OCI-LY3 (cell line): Measurements from ENCODE around the gene EFCAB11.

ENCODE experiments used
- H2AFZ ChIP-seq: fragments of 200-600, 300-600 bp; shearing (Covaris generic); 2 replicates; pipeline ENCODE4 v1.6.0; 2014; ENCODE audit warnings: antibody characterized with exemption, low read depth, low read length
- H3K27ac ChIP-seq: fragments of 200-600, 300-600 bp; sonication (generic); 2 replicates; pipeline ENCODE4 v1.5.1; 2014; ENCODE audit warnings: mild to moderate bottlenecking, low read length, moderate library complexity, mixed read lengths
- H3K27me3 ChIP-seq: fragments of 200-600, 300-600 bp; sonication (generic); 2 replicates; pipeline ENCODE4 v1.6.1; 2014; ENCODE audit warnings: low read depth, low read length, mixed read lengths
- H3K36me3 ChIP-seq: fragments of 200-600, 300-600 bp; sonication (generic); replicated peaks from 2 replicates; pipeline ENCODE3; 2014; ENCODE audit warnings: low read depth, low read length, mixed read lengths
- H3K4me1 ChIP-seq: fragments of 300-600, 200-600 bp; sonication (generic); 2 replicates; pipeline ENCODE4 v1.6.1; 2014; ENCODE audit warnings: low read length, mixed read lengths
- H3K4me2 ChIP-seq: fragments of 200-600, 300-600 bp; sonication (generic); 2 replicates; pipeline ENCODE4 v1.6.1; 2014; ENCODE audit warnings: low read length, mixed read lengths
- H3K4me3 ChIP-seq: fragments of 300-600, 200-600 bp; sonication (generic); 2 replicates; pipeline ENCODE4 v1.5.1; 2014; ENCODE audit warnings: antibody characterized with exemption, mild to moderate bottlenecking, low read length, moderate library complexity
- H3K79me2 ChIP-seq: fragments of 300-600, 200-600 bp; shearing (Covaris generic); 2 replicates; pipeline ENCODE4 v1.6.1; 2014; ENCODE audit warnings: mild to moderate bottlenecking, low read length, mixed read lengths
- H3K9ac ChIP-seq: fragments of 300-600, 200-600 bp; shearing (Covaris generic); 2 replicates; pipeline ENCODE4 v1.6.0; 2014; ENCODE audit warnings: mild to moderate bottlenecking, low read length, moderate library complexity
- H3K9me3 ChIP-seq: fragments of 200-600, 300-600 bp; shearing (Covaris generic); 2 replicates; pipeline ENCODE4 v1.6.1; 2014; ENCODE audit warnings: low read length, mixed read lengths; ENCODE audit not compliant: insufficient read depth
- H4K20me1 ChIP-seq: fragments of 200-600, 300-600 bp; sonication (generic); 2 replicates; pipeline ENCODE4 v1.6.1; 2016; ENCODE audit warnings: low read length, mixed read lengths; ENCODE audit not compliant: insufficient read depth
- EZH2phosphoT487 ChIP-seq: fragments of 200-600 bp; shearing (Covaris generic); IDR thresholded peaks from 2 replicates; pipeline ENCODE4 v1.6.1; 2018; ENCODE audit warnings: antibody characterized with exemption, mixed run types, low read depth
- TF ChIP-seq, protein P1 (sequence below): fragments of 200-600, 300-600 bp; sonication (generic); IDR thresholded peaks from 2 replicates; pipeline ENCODE4 v1.5.1; 2014; ENCODE audit warnings: antibody characterized with exemption, low read length, low read depth

EFCAB11 gene

DNA sequence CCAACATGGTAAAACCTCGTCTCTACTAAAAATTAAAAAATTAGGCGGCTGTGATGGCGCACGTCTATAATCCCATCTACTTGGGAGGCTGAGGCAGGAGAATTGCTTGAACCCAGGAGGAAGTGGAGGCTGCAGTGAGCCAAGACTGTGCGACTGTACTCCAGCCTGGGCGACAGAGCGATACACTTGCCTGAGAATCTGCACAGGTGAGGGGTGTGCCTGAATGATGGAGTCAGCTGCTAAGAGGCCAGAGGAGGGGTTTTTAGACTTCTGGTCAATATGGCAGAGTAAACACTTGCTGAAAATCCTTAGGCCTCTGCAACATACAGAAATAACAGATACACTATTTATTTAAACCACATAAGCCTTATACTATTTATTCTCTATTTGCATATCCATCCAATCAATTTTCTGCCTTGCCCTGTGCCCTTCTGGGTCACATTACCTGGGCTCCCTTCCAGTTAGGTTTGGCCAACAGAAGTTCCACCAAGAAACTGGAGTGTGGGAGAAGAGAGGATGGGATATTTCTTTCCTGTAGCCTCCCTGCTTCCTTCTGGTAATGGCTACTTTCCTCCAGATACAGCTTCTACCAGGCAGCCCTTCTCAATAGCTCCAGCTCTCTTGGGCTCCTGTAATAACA is 117.6 kb downstream of the EFCAB11 start:
- Histone ChIP-seq H3K27ac (no peak overlapping the region), H3K9ac (no peak overlapping the region), H3K4me2 (no peak overlapping the region)

DNA sequence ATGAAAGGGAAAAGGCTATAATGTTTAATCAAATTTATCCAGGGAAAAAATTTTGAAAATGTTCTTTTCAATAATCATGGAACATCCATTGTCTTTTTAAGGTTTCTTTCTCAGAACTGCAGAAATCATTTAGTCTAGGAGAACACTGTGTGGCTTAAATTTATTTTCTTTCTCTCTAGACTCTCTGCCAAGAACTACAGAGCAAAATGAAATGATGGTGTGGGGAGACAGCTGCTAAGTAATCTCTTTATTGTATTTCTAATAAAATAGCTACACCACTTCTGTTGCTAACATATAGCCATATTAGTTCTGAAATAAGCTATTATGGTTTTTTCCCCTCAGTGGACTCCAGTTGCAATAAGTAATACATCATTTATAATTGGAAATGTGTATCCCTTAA is 120.9 kb downstream of the EFCAB11 start:
- Histone ChIP-seq H3K9ac (no peak overlapping the region), H3K36me3 (no peaks in the 10 kb centered on the region), H3K9me3 (peaks cover 8% of the 10 kb centered on the region; the same call in 1 of the 2 replicates), H3K4me1 (no peaks in the 10 kb centered on the region), H3K79me2 (no peaks in the 10 kb centered on the region), H4K20me1 (no peaks in the 10 kb centered on the region), H3K27me3 (no peaks in the 10 kb centered on the region), H3K4me3 (no peak overlapping the region), H3K4me2 (no peak overlapping the region), H2AFZ (no peak overlapping the region), H3K27ac (no peak overlapping the region)
- TF ChIP-seq, protein P1, sequence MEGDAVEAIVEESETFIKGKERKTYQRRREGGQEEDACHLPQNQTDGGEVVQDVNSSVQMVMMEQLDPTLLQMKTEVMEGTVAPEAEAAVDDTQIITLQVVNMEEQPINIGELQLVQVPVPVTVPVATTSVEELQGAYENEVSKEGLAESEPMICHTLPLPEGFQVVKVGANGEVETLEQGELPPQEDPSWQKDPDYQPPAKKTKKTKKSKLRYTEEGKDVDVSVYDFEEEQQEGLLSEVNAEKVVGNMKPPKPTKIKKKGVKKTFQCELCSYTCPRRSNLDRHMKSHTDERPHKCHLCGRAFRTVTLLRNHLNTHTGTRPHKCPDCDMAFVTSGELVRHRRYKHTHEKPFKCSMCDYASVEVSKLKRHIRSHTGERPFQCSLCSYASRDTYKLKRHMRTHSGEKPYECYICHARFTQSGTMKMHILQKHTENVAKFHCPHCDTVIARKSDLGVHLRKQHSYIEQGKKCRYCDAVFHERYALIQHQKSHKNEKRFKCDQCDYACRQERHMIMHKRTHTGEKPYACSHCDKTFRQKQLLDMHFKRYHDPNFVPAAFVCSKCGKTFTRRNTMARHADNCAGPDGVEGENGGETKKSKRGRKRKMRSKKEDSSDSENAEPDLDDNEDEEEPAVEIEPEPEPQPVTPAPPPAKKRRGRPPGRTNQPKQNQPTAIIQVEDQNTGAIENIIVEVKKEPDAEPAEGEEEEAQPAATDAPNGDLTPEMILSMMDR = no peak
- no peak for TF ChIP-seq EZH2phosphoT487

More for the DNA sequence above, 117.6 kb downstream of the EFCAB11 start:
- Histone ChIP-seq H2AFZ (no peak overlapping the region), H3K4me1 (no peaks in the 10 kb centered on the region), H3K79me2 (no peaks in the 10 kb centered on the region), H3K27me3 (no peaks in the 10 kb centered on the region), H3K4me3 (no peak overlapping the region), H3K36me3 (no peaks in the 10 kb centered on the region), H3K9me3 (peaks cover 9% of the 10 kb centered on the region; the same call in 1 of the 2 replicates), H4K20me1 (no peaks in the 10 kb centered on the region)
- TF ChIP-seq EZH2phosphoT487 = no peak
- TF ChIP-seq, protein P1 = no peak

DNA sequence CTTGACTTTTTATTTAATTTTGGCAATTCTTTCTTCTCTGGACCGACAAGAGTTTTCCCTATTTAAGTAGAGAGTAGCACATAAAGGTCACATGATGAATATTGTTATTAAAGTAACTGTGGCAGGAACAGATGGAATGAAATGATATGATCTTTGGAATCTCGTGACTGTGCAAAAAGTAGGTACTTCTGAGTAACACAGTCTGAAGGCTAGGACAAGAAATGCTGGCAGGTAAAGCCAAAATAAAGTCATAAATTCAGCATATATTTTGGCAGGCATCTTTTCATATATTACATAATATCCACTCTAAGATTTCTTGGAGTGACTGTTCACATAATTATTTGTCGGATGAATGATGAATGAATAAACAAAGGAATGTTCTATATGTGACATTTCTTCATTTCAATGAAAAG is 121.4 kb downstream of the EFCAB11 start:
- H3K9ac ChIP-seq = no peak overlapping the region
- peaks cover 2% of the 10 kb centered on the region; the same call in 1 of the 2 replicates for H3K9me3 ChIP-seq
- no peaks in the 10 kb centered on the region for H3K27me3 ChIP-seq
- H3K4me1 ChIP-seq = no peaks in the 10 kb centered on the region
- H3K36me3 ChIP-seq = no peaks in the 10 kb centered on the region
- no peaks in the 10 kb centered on the region for H3K79me2 ChIP-seq
- no peaks in the 10 kb centered on the region for H4K20me1 ChIP-seq
- TF ChIP-seq, protein P1 = no peak
- no peak for TF ChIP-seq EZH2phosphoT487
- H2AFZ ChIP-seq = no peak overlapping the region
- H3K4me2 ChIP-seq = no peak overlapping the region
- H3K4me3 ChIP-seq = no peak overlapping the region
- H3K27ac ChIP-seq = no peak overlapping the region

DNA sequence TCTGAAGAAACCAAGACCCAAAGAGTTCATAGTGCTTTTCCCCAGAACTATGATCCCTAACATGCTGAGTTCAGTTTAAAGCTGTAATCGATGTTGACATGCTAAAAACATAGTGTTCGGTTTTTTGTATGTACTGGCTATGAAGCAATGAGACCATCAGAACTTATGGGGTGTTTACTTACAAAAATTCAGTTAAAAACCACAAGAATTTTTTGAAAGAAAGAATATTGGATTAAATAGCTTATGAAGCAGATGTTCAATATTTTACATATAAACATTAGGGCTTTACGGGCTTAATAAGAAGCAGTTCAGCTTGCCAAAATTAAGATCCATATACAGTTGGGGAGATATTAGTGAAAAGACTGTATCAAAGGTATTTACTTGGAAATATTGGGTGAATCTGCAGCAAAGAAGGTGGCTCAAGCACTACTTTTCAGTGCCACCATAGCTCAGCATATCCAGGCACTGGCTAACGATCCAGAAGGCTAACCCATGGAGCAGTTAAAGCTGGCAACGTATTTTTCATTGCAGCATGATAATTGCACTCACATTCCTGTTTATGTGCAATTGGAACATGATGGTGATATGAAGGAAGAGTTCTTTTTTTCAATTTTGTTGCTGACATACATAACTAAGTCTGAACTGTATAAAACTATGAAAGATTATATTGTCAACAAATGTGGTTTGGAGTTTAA is 125.9 kb downstream of the EFCAB11 start:
- no peaks in the 10 kb centered on the region for H3K27me3 ChIP-seq
- H3K79me2 ChIP-seq = no peaks in the 10 kb centered on the region
- no peak overlapping the region for H2AFZ ChIP-seq
- no peaks in the 10 kb centered on the region for H3K36me3 ChIP-seq
- H3K4me1 ChIP-seq = no peaks in the 10 kb centered on the region
- no peaks in the 10 kb centered on the region for H4K20me1 ChIP-seq
- H3K4me2 ChIP-seq = no peak overlapping the region
- peaks cover 5% of the 10 kb centered on the region for H3K9me3 ChIP-seq
- TF ChIP-seq EZH2phosphoT487 = no peak
- TF ChIP-seq, protein P1 = no peak
- H3K4me3 ChIP-seq = no peak overlapping the region
- H3K27ac ChIP-seq = no peak overlapping the region
- no peak overlapping the region for H3K9ac ChIP-seq
